IMR-90 (cell line): Measurements from ENCODE around the gene LILRA2. TPM values are rescaled to one million over a fixed set of nuclear protein-coding genes. Genes with fewer than 3 reads are reported as not detected.

Experiments used
- ATAC-seq: fragments of 200-7000 bp; cut with Tn5 transposase; 2 replicates; pipeline ENCODE4 v1.9.1; 2020; ENCODE audit warnings: low read depth, mild to moderate bottlenecking, moderate library complexity
- BruUV-seq: library from RNA; stranded (reverse); fragments of 400-500 nt; replicated peaks from 2 replicates; lab custom pipeline; 2021; lab: Mats Ljungman, UMichigan
- CTCF ChIA-PET: fragments of 300-600 bp; formaldehyde crosslinking; extraction: SDS; loops from one replicate; lab custom pipeline; 2021; ENCODE audit warnings: antibody characterized with exemption; lab: Yijun Ruan, JAX
- POLR2A ChIA-PET: fragments of 300-600 bp; sonication (Branson Sonifier 250); formaldehyde crosslinking; loops from one replicate; lab custom pipeline; 2022; ENCODE audit warnings: antibody characterized with exemption; ENCODE audit not compliant: unreplicated experiment; lab: Charles Lee
- DNase-seq: peaks from one replicate; pipeline ENCODE4 v3.0.0; 2013
- H2AFZ ChIP-seq: replicated peaks from 2 replicates; pipeline ENCODE3; 2013; ENCODE audit warnings: low read length, mild to moderate bottlenecking; ENCODE audit not compliant: poor library complexity
- H2AK5ac ChIP-seq: 2 replicates; pipeline ENCODE4 v1.6.1; 2013; ENCODE audit warnings: low read depth, low read length, inconsistent platforms
- H2AK9ac ChIP-seq: replicated peaks from 2 replicates; pipeline ENCODE3; 2013; ENCODE audit warnings: mild to moderate bottlenecking, low read depth, low read length, moderate library complexity; ENCODE audit not compliant: poor library complexity
- H2BK120ac ChIP-seq: 2 replicates; pipeline ENCODE4 v1.6.1; 2013; ENCODE audit warnings: low read depth, low read length, inconsistent platforms
- H2BK15ac ChIP-seq: 3 replicates; pipeline ENCODE4 v1.6.1; 2013; ENCODE audit warnings: low read depth, low read length, inconsistent platforms
- H2BK20ac ChIP-seq: 2 replicates; pipeline ENCODE4 v1.6.1; 2013; ENCODE audit warnings: low read depth, mild to moderate bottlenecking, inconsistent platforms, low read length, moderate library complexity
- H2BK5ac ChIP-seq: 2 replicates; pipeline ENCODE4 v1.6.1; 2013; ENCODE audit warnings: mild to moderate bottlenecking, low read depth, low read length, inconsistent platforms; ENCODE audit not compliant: poor library complexity, severe bottlenecking
- H3K14ac ChIP-seq: replicated peaks from 2 replicates; pipeline ENCODE4 v1.6.1; 2013; ENCODE audit warnings: low read depth, low read length, inconsistent platforms
- H3K18ac ChIP-seq: 2 replicates; pipeline ENCODE4 v1.6.1; 2013; ENCODE audit warnings: low read depth, low read length, control low read depth
- H3K23ac ChIP-seq: 2 replicates; pipeline ENCODE4 v1.6.1; 2013; ENCODE audit warnings: low read depth, low read length, inconsistent platforms
- H3K27ac ChIP-seq: 2 replicates; pipeline ENCODE4 v1.5.1; 2013; ENCODE audit warnings: mild to moderate bottlenecking, control low read depth, low read length; ENCODE audit not compliant: insufficient read depth
- H3K27me3 ChIP-seq: 2 replicates; pipeline ENCODE4 v1.6.1; 2013; ENCODE audit warnings: low read length; ENCODE audit not compliant: control insufficient read depth, insufficient read depth
- H3K36me3 ChIP-seq: 2 replicates; pipeline ENCODE4 v1.6.1; 2013; ENCODE audit warnings: low read length, mixed read lengths; ENCODE audit not compliant: control insufficient read depth, insufficient read depth
- H3K4ac ChIP-seq: 2 replicates; pipeline ENCODE4 v1.6.1; 2013; ENCODE audit warnings: low read depth, low read length, inconsistent platforms
- H3K4me1 ChIP-seq: 2 replicates; pipeline ENCODE4 v1.6.1; 2013; ENCODE audit warnings: low read length, mixed read lengths; ENCODE audit not compliant: control insufficient read depth, insufficient read depth
- H3K4me2 ChIP-seq: 2 replicates; pipeline ENCODE4 v1.6.1; 2013; ENCODE audit warnings: low read depth, mild to moderate bottlenecking, control low read depth, low read length, moderate library complexity
- H3K4me3 ChIP-seq: 2 replicates; pipeline ENCODE4 v1.5.1; 2013; ENCODE audit warnings: low read depth, mild to moderate bottlenecking, control low read depth, low read length, moderate library complexity; ENCODE audit not compliant: insufficient read depth
- H3K56ac ChIP-seq: 2 replicates; pipeline ENCODE4 v1.6.1; 2013; ENCODE audit warnings: low read length, inconsistent platforms; ENCODE audit not compliant: insufficient read depth; ENCODE audit errors: extremely low read depth
- H3K79me1 ChIP-seq, 2 experiments: 2 replicates each; pipeline ENCODE4 v1.6.1; 2013; ENCODE audit warnings: low read length in 2 of 2, inconsistent platforms in 1 of 2, low read depth in 1 of 2
- H3K9ac ChIP-seq: 2 replicates; pipeline ENCODE4 v1.6.1; 2013; ENCODE audit warnings: low read depth, low read length, control low read depth
- H3K9me1 ChIP-seq: 2 replicates; pipeline ENCODE4 v1.6.1; 2013; ENCODE audit warnings: low read length, inconsistent platforms; ENCODE audit not compliant: insufficient read depth
- H3K9me3 ChIP-seq: 2 replicates; pipeline ENCODE4 v1.6.1; 2013; ENCODE audit warnings: low read length; ENCODE audit not compliant: control insufficient read depth, insufficient read depth
- H4K20me1 ChIP-seq: 2 replicates; pipeline ENCODE4 v1.6.1; 2013; ENCODE audit warnings: low read length, inconsistent platforms; ENCODE audit not compliant: insufficient read depth
- H4K5ac ChIP-seq: 2 replicates; pipeline ENCODE4 v1.6.1; 2013; ENCODE audit warnings: mild to moderate bottlenecking, low read depth, low read length, control low read depth
- H4K8ac ChIP-seq, 2 experiments: 2 replicates each; pipeline ENCODE4 v1.6.1; 2013; ENCODE audit warnings: low read depth in 2 of 2, low read length in 2 of 2, control low read depth in 1 of 2, inconsistent platforms in 1 of 2
- H4K91ac ChIP-seq: 2 replicates; pipeline ENCODE4 v1.6.1; 2013; ENCODE audit warnings: low read depth, low read length, inconsistent platforms; ENCODE audit not compliant: insufficient read depth
- CHD1 ChIP-seq: IDR thresholded peaks from 2 replicates; pipeline ENCODE4 v1.6.1; 2012; ENCODE audit warnings: low read depth, low read length, improper control_type of control experiment
- CTCF ChIP-seq: conservative IDR thresholded peaks from 2 replicates; pipeline ENCODE4 v1.5.1; 2012; ENCODE audit warnings: mild to moderate bottlenecking, low read depth, low read length, improper control_type of control experiment
- MAFK ChIP-seq: IDR thresholded peaks from 2 replicates; pipeline ENCODE4 v1.6.1; 2012; ENCODE audit warnings: low read depth, low read length, improper control_type of control experiment
- MAZ ChIP-seq: IDR thresholded peaks from 2 replicates; pipeline ENCODE4 v1.6.1; 2012; ENCODE audit warnings: low read depth, mild to moderate bottlenecking, low read length, improper control_type of control experiment, moderate library complexity, borderline replicate concordance
- MXI1 ChIP-seq: IDR thresholded peaks from 2 replicates; pipeline ENCODE4 v1.6.1; 2012; ENCODE audit warnings: low read depth, mild to moderate bottlenecking, low read length, moderate library complexity, borderline replicate concordance
- POLR2A ChIP-seq: IDR thresholded peaks from 2 replicates; pipeline ENCODE4 v1.6.1; 2012; ENCODE audit warnings: mild to moderate bottlenecking, low read depth, low read length
- RAD21 ChIP-seq: IDR thresholded peaks from 2 replicates; pipeline ENCODE4 v1.6.1; 2012; ENCODE audit warnings: low read length, improper control_type of control experiment
- RCOR1 ChIP-seq: IDR thresholded peaks from 2 replicates; pipeline ENCODE4 v1.6.1; 2012; ENCODE audit warnings: mild to moderate bottlenecking, low read length, improper control_type of control experiment; ENCODE audit not compliant: insufficient replicate concordance
- RFX5 ChIP-seq: IDR thresholded peaks from 2 replicates; pipeline ENCODE4 v1.8.0; 2012; ENCODE audit warnings: low read depth, mild to moderate bottlenecking, low read length, moderate library complexity
- USF2 ChIP-seq: fragments of 150-350 bp; IDR thresholded peaks from 2 replicates; pipeline ENCODE4 v1.6.1; 2017; ENCODE audit warnings: mild to moderate bottlenecking, antibody characterized with exemption, low read length, low read depth
- WGBS, 2 experiments: methylation state at CpG; one replicate each; pipeline versions ENCODE4 v1.1.5 to v1.1.7; 2013; ENCODE audit warnings: missing lambda C conversion rate in 2 of 2; ENCODE audit not compliant: insufficient read length in 1 of 2; ENCODE audit errors: extremely low coverage in 2 of 2; 5-methylcytosine and 5-hydroxymethylcytosine counted together
- dilution Hi-C: fragments of 300-500 bp; cut with HindIII; formaldehyde crosslinking; loops from one replicate; pipeline ENCODE4 v1.14.3; 2018; ENCODE audit warnings: low sequenced_read_pairs; ENCODE audit not compliant: unreplicated experiment
- in situ Hi-C: fragments of 300-500 bp; cut with MboI; formaldehyde crosslinking; loops from 3 replicates; pipeline ENCODE4 v1.14.3; 2019; ENCODE audit warnings: low sequenced_read_pairs, inconsistent platforms, mixed read lengths
- intact Hi-C: fragments of 100-400 bp; cut with micrococcal nuclease; formaldehyde crosslinking; loops from 2 replicates; pipeline ENCODE4 v1.10.0; 2022
- polyA plus RNA-seq, 3 experiments: library from polyadenylated mRNA; depleted of rRNA; stranded (reverse); fragments of >200 nt; gene quantifications; 2 replicates each; pipeline ENCODE4 v1.2.3, GENCODE V29; 2012; ENCODE audit warnings: low replicate concordance in 1 of 3
- total RNA-seq: library from RNA; depleted of rRNA; stranded (reverse); fragments of >200 nt; gene quantifications from 2 replicates; pipeline ENCODE4 v1.2.3, GENCODE V29; 2012

LILRA2 gene
- total and polyA plus RNA-seq, 2 of the 4 experiments (the other 2 are of a cell fraction), result not detected

- BruUV-seq, result no TSS peak
These were observed 34.2 kb downstream of the LILRA2 start for GRCh38 chr19:54607785-54608150.

More at GRCh38 chr19:54607785-54608150, 34.2 kb downstream of the LILRA2 start:
- no peak overlapping the region for H2BK5ac ChIP-seq
- no peak overlapping the region for H4K8ac ChIP-seq
- no peak overlapping the region for H3K4me3 ChIP-seq
- no peaks in the 10 kb centered on the region for H4K20me1 ChIP-seq
- H2AK9ac ChIP-seq, result no peak overlapping the region
- CTCF ChIA-PET, result no interaction called here
- no peak overlapping the region for H3K27ac ChIP-seq
- no peak overlapping the region for H3K14ac ChIP-seq
- intact Hi-C loops (no loop called here), in situ Hi-C loops (no loop called here), dilution Hi-C loops (no loop called here)
- POLR2A ChIA-PET, result no interaction called here
- no peaks in the 10 kb centered on the region for H3K79me1 ChIP-seq
- no peak overlapping the region for H2BK120ac ChIP-seq
- ATAC-seq (no peak), DNase-seq (no peak)
- H3K4ac ChIP-seq, result no peak overlapping the region
- no peak overlapping the region for H3K9ac ChIP-seq
- H2BK15ac ChIP-seq, result no peak overlapping the region
- H3K18ac ChIP-seq, result no peak overlapping the region
- no peaks in the 10 kb centered on the region for H3K27me3 ChIP-seq
- no peaks in the 10 kb centered on the region for H3K9me1 ChIP-seq
- TF ChIP-seq MAZ (no peak), CTCF (no peak), MAFK (no peak), POLR2A (no peak), USF2 (no peak), MXI1 (no peak), RAD21 (no peak), RFX5 (no peak), RCOR1 (no peak), CHD1 (no peak)
- H4K91ac ChIP-seq, result no peak overlapping the region
- H3K36me3 ChIP-seq, result no peaks in the 10 kb centered on the region
- no peak overlapping the region for H2AFZ ChIP-seq
- no peak overlapping the region for H3K4me2 ChIP-seq
- H3K4me1 ChIP-seq, result no peaks in the 10 kb centered on the region
- no peak overlapping the region for H4K5ac ChIP-seq
- H3K56ac ChIP-seq, result no peak overlapping the region
- no peak overlapping the region for H2BK20ac ChIP-seq
- H3K9me3 ChIP-seq, result peaks cover 30% of the 10 kb centered on the region
- no peak overlapping the region for H3K23ac ChIP-seq
- H2AK5ac ChIP-seq, result no peak overlapping the region
- no CpG with 5 or more reads among the region's 5 CpGs for WGBS, 2 experiments
